Neuron (in vitro differentiated cells): ENCODE data around the gene CWC27.

ENCODE experiments used
- H2AFZ ChIP-seq: one replicate; pipeline ENCODE4 v1.6.1; 2013; ENCODE audit warnings: low read depth, mild to moderate bottlenecking, inconsistent platforms, low read length, moderate library complexity
- H3K27me3 ChIP-seq: one replicate; pipeline ENCODE4 v1.6.1; 2013; ENCODE audit warnings: low read length; ENCODE audit not compliant: insufficient read depth
- H3K36me3 ChIP-seq: one replicate; pipeline ENCODE4 v1.6.1; 2013; ENCODE audit warnings: low read length; ENCODE audit not compliant: insufficient read depth
- H3K4me1 ChIP-seq: one replicate; pipeline ENCODE4 v1.6.1; 2013; ENCODE audit warnings: low read length; ENCODE audit not compliant: insufficient read depth
- H3K4me3 ChIP-seq: 2 replicates; pipeline ENCODE4 v1.5.1; 2013; ENCODE audit warnings: mild to moderate bottlenecking, low read length, moderate library complexity
- H3K9me3 ChIP-seq: one replicate; pipeline ENCODE4 v1.6.1; 2013; ENCODE audit warnings: low read length

CWC27 gene

DNA sequence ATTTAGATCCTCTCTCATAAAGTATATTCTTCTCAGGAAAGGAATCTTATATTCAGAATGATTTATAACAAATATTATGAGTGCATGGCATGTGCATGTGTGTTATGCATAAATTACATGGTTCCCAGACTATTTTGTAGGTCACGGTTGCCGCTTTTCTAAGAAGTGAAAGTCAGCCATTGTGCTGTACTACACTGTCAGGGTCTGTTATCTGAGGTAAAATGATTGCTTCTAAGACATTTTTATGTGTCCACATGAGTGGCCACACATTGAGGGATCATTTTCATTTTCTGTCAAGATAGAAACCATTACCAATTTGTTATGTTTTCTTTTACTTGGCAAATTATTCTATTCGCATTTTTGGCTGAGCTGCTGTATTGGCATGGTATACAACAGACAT lies 210.8 kb downstream of the CWC27 start:
- H3K4me3 ChIP-seq = no peak overlapping the region
- peaks cover 2% of the 10 kb centered on the region for H3K9me3 ChIP-seq
- no peaks in the 10 kb centered on the region for H3K4me1 ChIP-seq
- H3K36me3 ChIP-seq = peaks cover 6% of the 10 kb centered on the region
- no peaks in the 10 kb centered on the region for H3K27me3 ChIP-seq
- H2AFZ ChIP-seq = no peak overlapping the region

DNA sequence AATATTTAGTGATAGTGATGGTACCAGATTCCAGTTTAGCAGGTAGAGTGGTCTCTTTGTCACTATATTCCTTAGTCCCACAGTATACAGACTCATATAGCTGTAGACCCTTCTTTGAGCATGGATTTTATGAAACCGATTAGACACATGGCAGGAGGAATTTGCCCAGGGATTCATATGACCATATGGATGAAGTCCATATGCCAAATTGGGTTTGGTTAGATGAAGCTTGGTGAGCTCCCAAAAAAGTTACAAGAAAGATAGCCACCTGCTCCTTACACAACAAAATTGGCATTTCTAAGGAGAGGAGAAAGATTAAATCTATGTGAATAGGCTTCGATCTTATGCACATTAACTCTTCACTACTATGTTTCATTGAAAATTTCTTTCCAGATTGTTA lies 211.4 kb downstream of the CWC27 start:
- H3K4me3 ChIP-seq = no peak overlapping the region
- H3K36me3 ChIP-seq = peaks cover 6% of the 10 kb centered on the region
- no peaks in the 10 kb centered on the region for H3K27me3 ChIP-seq
- peaks cover 2% of the 10 kb centered on the region for H3K9me3 ChIP-seq
- no peaks in the 10 kb centered on the region for H3K4me1 ChIP-seq
- no peak overlapping the region for H2AFZ ChIP-seq

GRCh38 chr5:64987768-64988167 lies 219.0 kb downstream of the CWC27 start:
- Histone ChIP-seq H3K4me3 (no peak overlapping the region), H3K9me3 (peaks cover 3% of the 10 kb centered on the region)

GRCh38 chr5:65009207-65009606 lies 240.5 kb downstream of the CWC27 start:
- no peaks in the 10 kb centered on the region for H3K36me3 ChIP-seq

More at GRCh38 chr5:64987768-64988167, 219.0 kb downstream of the CWC27 start:
- Histone ChIP-seq H3K36me3 (peaks cover 4% of the 10 kb centered on the region), H2AFZ (no peak overlapping the region), H3K4me1 (no peaks in the 10 kb centered on the region), H3K27me3 (no peaks in the 10 kb centered on the region)

DNA sequence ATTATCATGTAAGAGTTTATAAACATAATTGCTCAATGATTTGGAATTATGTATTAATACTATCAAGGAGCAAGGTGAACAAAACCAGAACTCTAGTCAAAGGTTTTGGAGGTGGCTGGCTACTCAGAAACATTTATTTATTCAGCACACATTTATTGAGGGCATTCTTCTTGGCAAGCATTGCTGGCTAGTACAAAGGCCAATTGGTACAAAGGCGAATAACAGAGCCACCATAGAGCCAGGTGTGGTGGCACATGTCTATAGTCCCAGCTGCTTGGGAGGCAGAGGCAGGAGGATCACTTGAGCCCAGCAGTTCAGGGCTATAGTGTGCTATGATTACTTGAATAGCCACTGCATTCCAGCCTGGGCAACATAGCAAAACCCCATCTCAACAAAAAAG lies 242.1 kb downstream of the CWC27 start:
- H2AFZ ChIP-seq = no peak overlapping the region
- no peak overlapping the region for H3K4me3 ChIP-seq
- H3K36me3 ChIP-seq = no peaks in the 10 kb centered on the region
- H3K27me3 ChIP-seq = no peaks in the 10 kb centered on the region
- H3K4me1 ChIP-seq = peaks cover 6% of the 10 kb centered on the region
- no peaks in the 10 kb centered on the region for H3K9me3 ChIP-seq

More at GRCh38 chr5:65009207-65009606, 240.5 kb downstream of the CWC27 start:
- no peak overlapping the region for H3K4me3 ChIP-seq
- H3K4me1 ChIP-seq = no peaks in the 10 kb centered on the region
- H3K27me3 ChIP-seq = no peaks in the 10 kb centered on the region
- no peaks in the 10 kb centered on the region for H3K9me3 ChIP-seq
- H2AFZ ChIP-seq = no peak overlapping the region

GRCh38 chr5:65012301-65012892 lies 243.7 kb downstream of the CWC27 start:
- H3K27me3 ChIP-seq = no peaks in the 10 kb centered on the region
- H3K4me1 ChIP-seq = peaks cover 9% of the 10 kb centered on the region
- H2AFZ ChIP-seq = no peak overlapping the region

GRCh38 chr5:65013166-65013565 lies 244.4 kb downstream of the CWC27 start:
- Histone ChIP-seq H2AFZ (no peak overlapping the region), H3K9me3 (no peaks in the 10 kb centered on the region), H3K4me3 (no peak overlapping the region), H3K27me3 (no peaks in the 10 kb centered on the region), H3K4me1 (peaks cover 9% of the 10 kb centered on the region), H3K36me3 (no peaks in the 10 kb centered on the region)

More at GRCh38 chr5:65012301-65012892, 243.7 kb downstream of the CWC27 start:
- Histone ChIP-seq H3K9me3 (no peaks in the 10 kb centered on the region), H3K36me3 (no peaks in the 10 kb centered on the region), H3K4me3 (no peak overlapping the region)

GRCh38 chr5:65014769-65015168 lies 246.0 kb downstream of the CWC27 start:
- H3K4me3 ChIP-seq = no peak overlapping the region

DNA sequence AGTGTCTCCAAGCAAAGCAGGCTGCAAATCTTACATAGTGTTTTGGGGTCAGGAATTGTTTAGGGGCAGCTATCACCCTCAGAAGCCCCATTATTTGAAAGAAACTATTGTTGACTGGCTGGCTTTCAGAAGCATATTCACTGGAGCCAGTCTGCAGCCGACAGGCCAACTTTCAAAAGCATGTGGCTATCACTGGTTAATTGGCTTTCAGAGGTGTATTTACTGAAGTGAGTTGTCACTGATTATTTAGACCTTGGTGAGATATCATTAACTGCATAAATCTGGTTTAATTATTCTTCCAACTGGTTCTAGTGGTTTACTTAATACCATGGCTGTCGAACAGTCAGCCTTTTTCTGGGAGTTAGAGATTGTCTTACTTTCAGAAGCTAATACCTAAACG lies 247.0 kb downstream of the CWC27 start:
- Histone ChIP-seq H3K9me3 (no peaks in the 10 kb centered on the region), H3K4me3 (no peak overlapping the region), H3K4me1 (peaks cover 9% of the 10 kb centered on the region), H3K27me3 (no peaks in the 10 kb centered on the region), H3K36me3 (peaks cover 4% of the 10 kb centered on the region), H2AFZ (no peak overlapping the region)

More at GRCh38 chr5:65014769-65015168, 246.0 kb downstream of the CWC27 start:
- H3K36me3 ChIP-seq = no peaks in the 10 kb centered on the region
- no peaks in the 10 kb centered on the region for H3K27me3 ChIP-seq
- H3K4me1 ChIP-seq = peaks cover 9% of the 10 kb centered on the region
- no peaks in the 10 kb centered on the region for H3K9me3 ChIP-seq
- H2AFZ ChIP-seq = no peak overlapping the region

DNA sequence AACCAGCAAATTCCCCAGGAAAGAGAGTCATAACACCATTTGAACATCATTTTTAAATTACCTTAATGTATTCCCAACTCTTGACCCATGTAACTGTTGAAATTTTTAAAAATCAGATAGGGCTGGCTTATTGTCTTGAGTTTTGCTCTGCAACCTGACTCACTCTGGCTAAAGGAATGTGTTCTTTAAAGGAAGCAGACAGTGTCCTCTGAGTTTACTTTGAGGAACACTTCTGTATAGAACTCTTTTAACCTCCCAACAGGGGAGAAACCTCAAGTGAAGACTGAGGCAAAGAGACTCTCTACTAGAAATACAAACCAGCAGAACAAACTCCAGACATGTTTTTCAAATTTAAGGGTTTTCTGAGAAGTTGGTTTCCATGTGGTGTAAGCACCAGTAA lies 248.9 kb downstream of the CWC27 start:
- H3K4me1 ChIP-seq = peaks cover 9% of the 10 kb centered on the region
- no peak overlapping the region for H2AFZ ChIP-seq
- H3K9me3 ChIP-seq = no peaks in the 10 kb centered on the region
- peaks cover 4% of the 10 kb centered on the region for H3K36me3 ChIP-seq
- H3K4me3 ChIP-seq = no peak overlapping the region
- H3K27me3 ChIP-seq = no peaks in the 10 kb centered on the region

GRCh38 chr5:65018763-65019162 lies 250.0 kb downstream of the CWC27 start:
- Histone ChIP-seq H3K4me3 (no peak overlapping the region), H2AFZ (no peak overlapping the region), H3K4me1 (peaks cover 9% of the 10 kb centered on the region), H3K27me3 (no peaks in the 10 kb centered on the region), H3K36me3 (peaks cover 4% of the 10 kb centered on the region), H3K9me3 (no peaks in the 10 kb centered on the region)

- H2AFZ ChIP-seq = no peak overlapping the region
- H3K4me1 ChIP-seq = peaks cover 6% of the 10 kb centered on the region
- H3K36me3 ChIP-seq = peaks cover 4% of the 10 kb centered on the region
- no peaks in the 10 kb centered on the region for H3K9me3 ChIP-seq
- H3K27me3 ChIP-seq = no peaks in the 10 kb centered on the region
- H3K4me3 ChIP-seq = no peak overlapping the region
Observed at GRCh38 chr5:65020492-65020891, 251.8 kb downstream of the CWC27 start.

DNA sequence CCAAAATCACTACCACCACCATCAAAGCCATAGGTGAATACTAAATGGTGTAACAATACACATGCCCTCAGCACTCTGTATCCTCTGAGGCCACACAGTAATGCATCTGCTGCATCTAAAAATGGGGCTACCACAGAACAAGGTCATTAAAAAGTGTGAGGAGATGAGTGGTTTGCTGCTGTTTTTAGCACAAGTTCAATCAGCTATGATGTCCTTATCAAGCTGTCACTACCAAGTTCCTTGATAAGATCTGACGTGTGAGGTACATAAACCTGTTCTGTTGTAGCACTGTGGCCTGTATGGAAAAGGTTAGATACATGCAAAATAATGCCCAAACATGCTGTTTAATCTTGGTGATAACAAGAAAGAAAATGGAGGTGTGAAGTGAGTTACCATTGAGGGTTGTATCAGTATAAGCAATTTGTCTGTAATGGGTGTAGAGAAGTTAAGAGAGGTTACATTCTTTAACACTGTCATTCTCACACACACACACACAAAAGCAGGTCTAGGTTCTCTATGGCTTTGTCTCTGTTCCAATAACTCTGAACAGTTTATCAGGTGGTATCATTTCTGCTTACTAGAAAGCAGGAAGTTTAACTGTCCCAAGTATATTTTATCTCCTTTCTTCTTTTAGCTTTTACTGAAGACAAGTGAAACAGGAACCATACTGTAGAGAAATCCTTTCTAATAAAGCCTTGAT lies 252.9 kb downstream of the CWC27 start:
- Histone ChIP-seq H3K36me3 (peaks cover 4% of the 10 kb centered on the region), H3K9me3 (no peaks in the 10 kb centered on the region), H3K4me1 (no peaks in the 10 kb centered on the region), H3K4me3 (no peak overlapping the region), H3K27me3 (no peaks in the 10 kb centered on the region), H2AFZ (no peak overlapping the region)
